ENCODE measurements around the gene RASA3.
A peak's percentile ranks its signal among the peaks of the same experiment; 100 is the strongest.

The RASA3 gene

DNA sequence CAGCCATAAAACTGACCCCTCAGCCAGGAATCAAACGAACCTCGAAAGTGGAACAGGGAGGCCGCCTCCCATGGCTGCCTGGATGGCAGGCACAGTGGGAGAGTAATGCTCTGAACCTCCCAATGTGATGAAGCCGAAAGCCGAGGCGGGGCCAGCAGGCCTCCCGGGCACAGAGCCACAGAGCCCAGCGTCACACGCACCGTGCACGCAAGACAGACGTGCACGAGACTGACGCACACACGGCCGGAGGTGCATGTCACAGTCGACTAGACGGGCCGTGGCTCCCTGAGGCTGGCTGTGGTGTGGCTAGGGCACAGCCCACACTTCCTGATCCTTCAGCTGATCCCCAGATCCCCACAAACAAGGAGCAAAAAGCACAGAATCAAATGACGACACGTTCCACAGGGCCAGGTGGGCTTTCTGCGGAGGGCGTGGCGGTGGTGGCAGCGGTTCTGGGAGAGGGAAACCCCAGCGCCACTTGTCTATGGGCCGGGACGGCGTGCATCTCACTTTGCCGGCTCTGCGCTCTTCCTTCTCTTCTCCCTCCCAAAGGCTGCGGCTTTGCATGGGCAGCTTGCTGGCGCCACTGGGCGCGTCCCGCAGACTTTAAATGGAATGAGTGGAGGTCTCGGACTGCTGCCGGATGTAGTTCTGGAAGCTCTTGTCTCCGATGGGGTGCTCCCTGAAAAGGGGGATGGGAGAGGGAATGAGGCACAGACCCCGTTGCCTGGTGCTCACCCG is 153.5 kb downstream of the RASA3 start:
- DNase-seq: no peak

DNA sequence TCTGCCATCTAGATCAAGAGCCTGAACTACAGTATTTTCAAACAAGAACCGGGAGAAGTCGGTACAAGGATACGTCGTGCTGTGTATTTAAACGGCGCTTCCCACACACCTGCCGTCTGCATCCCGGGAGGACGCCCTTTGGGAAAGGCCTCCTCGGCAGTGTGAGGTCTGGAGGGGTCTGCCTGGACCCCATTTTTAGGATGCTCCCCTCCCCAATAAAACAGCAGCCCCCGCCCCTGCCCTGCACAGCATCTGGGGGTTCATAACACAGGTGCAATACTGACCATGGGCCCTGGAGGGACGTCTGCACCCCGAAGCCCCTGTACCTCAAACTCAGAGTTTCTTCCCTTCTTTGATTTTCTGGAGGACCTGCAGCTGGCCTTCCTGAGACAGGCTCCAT is 154.4 kb downstream of the RASA3 start:
- no peak for DNase-seq

DNA sequence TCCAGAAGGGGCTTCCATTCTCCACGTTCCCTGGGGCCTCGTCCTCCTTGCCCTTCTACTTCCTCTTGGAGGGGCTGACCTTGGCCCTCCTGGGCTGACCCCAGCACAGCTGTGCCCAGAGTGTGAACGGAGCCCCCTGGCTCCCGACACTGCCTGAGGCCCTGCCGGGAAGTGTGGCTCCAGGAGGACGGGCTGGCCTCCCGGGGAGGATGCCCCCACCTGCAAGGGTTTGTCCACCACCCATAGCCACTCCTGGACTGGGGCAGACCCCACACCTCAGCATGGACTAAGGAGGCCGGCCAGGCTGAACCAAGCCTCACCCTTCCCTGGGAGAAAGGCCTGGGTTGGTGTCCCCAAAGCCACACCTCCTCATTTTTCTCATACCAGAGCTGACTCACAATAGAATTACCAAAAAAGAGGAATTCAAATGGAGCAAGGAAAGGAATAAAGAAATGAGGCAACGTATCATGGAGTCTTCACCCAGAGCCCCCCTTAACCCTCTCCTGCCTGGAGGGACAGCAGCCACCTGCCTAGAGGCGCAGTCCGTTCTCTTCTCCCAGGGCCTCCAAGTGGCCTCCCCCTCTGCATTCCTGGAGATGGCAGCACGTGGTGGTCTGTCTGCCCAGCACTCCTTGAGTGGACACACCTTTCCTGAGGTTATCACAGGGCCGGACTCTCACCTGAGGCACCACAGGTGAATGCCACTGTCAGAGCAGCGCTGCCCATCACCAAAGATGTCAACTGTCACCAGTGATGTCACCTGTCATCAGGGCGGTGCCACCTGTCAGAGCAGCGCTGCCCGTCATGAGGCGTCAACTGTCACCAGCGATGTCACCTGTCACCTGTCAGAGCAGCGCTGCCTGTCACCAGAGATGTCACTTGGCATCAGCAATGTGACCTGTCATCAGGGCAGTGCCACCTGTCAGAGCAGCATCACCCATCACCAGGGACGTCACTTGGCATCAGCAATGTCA is 155.4 kb downstream of the RASA3 start:
- DNase-seq: peak; percentile 87

DNA sequence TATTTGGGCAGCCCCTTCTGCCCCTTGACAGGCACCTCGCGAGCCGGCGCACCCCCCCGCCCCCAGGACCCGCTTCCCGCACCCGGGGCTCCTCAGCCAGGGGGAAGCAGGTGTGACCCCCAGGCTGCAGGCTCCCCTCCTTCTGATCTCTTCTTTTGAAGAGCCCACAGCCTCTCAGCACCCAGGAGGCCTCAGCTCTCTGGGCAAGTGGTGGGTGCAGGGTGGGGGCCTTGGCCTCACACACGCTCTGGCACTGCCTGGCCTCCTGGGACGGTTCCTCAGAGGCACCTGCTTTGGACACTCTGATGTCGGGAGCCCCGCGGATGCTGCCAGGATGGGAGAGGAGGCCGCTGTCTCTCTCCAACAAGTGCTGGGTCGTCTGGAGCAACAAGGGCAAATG is 157.0 kb downstream of the RASA3 start:
- no peak for DNase-seq

DNA sequence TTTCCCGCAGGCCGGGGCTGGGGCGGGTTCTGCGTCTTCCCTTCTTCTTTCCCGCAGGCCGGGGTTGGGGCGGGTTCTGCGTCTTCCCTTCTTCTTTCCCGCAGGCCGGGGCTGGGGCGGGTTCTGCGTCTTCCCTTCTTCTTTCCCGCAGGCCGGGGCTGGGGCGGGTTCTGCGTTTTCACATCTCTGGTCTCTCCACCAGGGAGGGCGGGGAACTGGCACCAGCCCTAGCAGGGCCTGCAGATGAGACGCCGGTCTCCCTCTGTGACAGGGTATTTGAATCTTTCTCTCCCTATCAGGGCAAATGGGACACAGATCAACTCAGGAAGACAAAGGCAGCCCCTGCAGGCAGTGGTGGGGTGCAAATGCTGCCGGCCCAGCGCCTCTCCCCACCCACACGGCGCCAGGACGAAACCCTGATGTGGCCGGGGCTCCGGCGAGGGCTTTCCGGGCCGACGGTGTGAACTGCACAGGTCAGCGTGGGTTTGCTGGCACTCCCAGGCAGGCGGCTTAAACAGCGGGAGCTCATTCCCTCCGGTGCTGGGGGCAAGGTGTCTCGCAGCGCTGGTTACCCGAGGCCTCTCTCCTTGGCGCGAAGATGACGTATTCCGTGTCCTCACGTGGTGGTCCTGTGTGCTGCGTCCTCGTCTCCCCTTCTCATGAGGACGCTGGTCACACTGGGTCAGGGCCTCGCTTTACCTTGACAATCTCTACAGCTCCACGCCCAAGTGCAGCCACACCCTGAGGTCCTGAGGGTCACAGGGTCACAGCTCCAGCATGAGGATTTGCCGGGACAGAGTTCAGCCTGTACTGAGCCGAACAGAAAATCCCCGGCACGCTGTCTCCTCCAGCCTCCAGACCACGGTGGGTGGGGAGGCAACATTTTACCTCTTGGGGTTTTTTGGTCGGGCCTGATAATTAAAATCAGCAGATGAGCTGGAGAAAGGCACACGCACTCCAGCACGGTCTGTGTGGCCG is 157.8 kb downstream of the RASA3 start:
- no peak for DNase-seq

DNA sequence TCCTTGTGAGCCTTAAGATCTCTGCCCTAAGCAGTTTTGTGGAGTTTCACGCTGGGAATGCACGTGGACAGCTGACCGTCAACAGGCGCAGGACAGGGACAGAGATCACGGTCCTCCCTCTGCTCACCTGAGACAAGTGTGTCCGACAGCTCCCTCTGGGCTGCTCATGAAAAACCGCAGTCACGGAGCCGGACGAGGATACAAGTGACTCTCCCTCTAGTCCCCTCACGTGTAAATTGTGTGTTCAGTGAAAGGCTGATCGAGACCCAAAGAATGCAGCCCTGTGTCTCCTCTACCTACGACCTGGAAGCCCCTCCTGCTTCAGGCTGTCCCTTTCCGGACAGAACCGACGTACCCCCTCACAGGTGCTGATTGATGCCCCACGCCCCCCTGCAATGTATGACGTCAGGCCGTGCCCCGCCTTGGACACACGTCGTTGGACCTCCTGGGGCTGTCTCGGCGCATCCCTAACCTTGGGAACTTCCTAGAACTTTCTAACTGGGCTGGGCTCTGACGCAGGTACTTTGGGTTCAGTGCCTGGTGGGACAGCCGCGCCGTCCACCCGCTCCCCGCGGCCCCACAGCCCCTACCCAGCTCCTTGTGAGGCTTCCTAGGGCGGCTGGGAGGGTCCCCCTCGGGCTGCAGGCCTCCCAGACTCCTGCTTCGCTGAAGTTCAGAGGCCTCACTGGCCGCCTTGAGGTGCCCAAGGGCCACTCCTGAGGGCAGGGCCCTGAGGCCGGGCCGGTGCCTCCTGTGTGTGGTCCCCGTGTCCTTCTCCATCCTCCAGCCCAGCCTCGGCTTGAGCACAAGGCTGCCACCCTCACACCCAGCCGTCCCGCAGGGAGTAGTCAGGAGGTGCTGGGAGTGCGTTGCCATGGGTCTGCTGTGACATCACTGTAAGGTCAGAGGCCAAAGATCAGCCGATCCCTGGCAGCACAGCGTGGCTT is 158.9 kb downstream of the RASA3 start, which contains the start of gene C13orf46:
TSS of gene C13orf46 (minus strand) at position 859 of the 947 bp plus-strand sequence. CDS start at position 780, 79 bp downstream.
- DNase-seq: no peak

DNA sequence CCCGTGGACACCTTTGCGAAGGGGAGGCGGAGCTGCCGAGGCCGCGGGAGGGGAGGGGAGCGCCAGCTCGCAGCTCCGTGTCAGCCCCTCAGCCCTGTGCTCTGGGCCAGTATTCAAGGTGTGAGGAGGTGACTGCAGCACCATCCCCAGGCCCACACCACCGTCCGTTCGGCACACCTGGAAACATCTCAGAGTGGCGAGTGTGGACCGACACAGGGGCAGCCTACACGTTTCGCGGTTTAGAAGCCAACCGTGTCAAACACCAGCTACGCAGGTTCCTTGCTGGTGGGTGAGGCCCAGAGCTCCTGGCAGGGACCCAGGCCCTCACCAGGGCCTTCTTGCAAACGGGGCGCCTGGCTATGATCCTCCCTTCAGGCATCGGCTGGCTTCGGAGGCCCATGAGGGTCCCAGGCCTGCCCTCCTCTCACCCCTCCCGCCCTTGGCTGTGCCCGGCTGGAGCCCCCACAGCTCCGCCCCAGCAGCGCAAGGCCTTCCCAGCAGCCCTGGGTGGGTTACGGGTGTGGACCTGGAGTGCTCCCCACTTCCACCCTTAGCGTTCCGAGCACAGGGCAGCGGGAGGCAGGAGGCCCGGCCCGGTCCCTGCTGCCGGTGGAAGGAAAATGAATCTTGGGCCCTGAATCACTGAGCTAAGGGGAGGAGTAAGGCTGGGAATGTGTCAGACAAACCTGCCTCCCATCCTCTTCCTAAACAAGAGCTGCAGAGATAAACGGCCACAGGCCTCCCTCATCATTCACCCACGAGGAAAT is 159.8 kb downstream of the RASA3 start:
- DNase-seq: no peak

DNA sequence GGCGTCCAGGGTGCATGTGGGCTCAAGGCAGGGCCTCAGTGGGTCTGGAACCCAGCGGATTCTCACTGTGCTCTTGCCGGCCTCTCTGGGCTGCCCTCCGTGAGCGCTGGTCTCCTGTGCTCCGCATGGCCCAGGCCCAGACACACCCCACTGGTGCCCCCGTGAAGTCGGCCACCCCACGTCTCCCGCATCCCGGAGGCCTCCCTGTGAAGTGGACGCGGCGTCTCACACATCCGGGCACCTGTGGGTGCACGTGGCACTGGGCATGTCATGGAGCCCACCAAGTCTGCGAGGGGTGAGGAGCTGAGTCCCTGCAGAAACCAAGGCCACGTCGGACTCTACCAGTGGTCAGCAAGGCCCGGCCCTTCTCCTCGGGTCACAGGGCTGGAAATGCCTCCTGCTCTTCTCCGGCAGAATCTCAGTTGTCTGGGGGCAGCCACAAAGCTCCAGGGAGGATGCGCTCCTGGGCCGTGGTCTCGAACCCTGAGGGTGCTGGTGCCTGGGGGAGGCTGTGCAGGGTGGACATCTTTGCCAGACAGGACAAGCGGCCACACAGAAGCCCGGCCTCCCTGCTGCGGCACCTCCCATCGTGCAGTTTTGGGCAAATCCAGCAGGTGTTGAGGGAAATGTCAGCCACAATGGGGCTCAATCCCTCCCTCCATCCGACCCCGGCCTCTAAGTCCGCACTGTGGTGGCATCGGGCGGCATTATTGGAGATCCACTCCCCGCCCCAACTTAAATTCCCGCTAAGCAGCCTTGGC is 160.8 kb downstream of the RASA3 start:
- DNase-seq: no peak

DNA sequence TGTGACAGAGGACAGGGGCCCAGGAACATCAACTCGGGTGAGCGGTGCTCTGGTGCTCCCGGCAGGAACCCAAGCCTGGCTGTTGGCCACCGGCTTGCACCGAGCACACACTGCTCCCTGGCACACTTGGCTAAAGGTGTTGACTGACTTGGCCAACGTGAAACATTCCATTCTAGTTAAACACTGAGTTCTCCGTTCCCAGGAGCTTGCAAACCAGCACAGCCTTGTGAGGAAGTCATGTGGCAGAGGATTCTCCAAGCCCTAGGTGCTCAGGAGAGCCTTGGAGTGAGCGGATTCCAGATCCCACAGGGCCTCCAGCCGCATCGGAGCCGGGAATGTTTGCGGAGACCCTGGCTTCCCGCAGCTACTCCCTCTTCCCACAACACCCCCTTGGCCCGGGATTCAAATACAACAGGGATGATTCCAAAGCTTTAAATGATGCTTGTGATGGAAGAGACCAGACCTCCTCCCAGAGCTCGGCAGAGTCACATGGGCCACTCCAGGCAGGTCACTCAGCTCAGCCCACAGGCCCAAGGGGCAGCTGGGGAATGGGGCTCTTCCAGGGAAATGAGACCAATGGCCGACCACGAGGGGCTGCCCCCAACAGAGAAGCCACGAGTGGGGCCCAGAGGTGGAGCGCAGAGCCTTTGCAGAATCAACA is 161.5 kb downstream of the RASA3 start:
- no peak for DNase-seq

DNA sequence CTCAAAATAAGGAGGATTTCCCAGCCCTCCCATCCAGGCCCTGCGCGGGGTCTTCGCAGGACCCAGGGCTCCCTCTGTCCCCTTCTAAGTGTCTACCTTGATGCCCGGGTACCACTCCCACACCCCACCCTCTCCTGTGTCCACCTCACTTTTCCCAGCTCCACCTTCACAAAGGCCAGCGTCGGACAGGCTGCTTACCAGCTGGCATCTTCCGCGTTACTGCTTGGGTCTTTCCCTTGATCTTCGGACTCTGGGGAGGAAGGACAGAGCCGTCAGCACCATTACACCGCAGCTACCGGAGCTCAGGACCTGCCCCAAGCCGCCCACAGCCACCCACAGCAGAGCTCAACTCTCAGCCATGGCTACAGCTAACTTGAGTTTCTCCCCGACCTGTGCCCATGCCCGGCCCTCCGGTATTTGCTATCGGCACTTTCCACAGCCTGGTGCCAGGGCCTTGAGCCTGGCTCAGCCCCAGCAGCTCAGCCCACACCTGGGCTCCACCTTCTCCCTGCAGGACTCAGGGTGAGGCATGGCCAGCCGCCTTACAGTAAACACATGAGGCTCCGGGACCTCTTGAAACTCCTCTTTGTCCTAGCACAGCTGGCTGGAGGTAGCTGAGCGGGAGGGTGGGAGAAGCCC is 162.3 kb downstream of the RASA3 start:
- DNase-seq: no peak

DNA sequence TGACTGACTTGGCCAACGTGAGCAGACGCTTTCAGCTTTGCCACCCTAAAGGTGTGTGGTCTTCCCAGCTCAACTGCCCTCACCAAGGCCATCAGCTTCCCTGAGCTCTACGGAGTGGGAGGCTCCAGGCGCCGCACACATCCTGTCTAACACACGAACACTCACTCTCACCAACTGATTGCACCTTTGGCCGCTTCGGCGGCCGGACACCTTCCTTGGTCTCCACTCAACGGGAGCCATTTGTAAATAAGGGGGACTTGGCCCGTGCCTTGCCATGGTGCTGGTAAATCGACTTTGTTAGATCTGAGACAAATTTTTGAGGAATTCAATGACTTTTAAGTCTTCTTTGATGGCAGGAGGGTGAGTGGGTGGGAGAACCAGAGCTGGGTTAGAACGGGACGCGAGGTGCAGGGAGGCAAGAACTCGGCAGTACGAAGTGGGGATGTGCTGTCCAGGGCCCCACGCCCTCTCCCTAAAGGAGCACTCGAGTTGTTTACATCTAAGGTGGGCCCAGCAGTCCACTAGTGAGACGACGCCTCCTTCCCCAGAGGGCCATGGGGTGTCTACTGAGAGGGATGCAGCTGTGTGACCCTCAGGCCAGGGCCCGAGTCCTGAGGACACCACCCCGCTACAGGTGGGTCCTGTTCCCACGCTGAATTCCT is 163.0 kb downstream of the RASA3 start:
- DNase-seq: no peak

DNA sequence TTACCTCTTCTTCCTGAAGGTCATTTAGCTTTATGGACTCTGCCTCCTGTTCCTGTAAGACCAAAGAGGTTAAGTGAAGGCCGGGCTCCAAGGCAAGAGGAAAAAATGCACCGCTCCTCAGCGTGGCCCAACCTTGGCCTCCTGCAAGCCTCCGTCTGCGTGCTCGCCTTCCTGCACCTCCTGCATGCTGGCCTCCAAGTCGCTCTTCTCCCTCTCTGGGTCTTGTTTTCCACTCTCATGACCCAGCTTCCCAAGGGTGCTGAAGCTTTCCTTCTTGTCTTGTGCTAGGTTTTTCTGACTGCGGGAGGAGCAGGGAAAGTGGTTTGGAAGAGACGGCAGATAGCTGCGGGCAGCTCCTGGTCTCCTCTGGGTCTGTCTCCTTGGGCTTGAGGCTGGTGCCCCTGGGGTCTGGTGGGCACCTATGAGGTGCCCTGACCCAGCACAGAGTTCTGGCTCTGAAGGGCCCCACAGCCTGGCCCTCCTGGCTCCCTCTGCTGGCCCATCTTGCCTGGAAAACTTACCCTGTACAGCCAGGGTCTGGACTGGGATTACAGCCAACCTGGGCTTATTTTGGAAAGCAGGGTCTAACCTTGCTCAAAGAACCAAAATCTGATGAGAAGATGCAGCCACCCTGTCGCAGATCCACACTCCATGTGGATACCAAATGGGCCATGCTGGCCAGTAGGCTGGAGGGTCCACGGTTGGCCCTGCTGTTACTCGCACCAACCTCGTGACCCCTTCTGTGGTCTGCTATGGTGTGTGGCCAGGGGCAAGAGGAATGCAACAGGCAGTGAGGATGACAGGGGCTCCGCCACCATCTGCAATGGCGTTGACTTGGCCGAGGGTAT is 163.7 kb downstream of the RASA3 start:
- no peak for DNase-seq

DNA sequence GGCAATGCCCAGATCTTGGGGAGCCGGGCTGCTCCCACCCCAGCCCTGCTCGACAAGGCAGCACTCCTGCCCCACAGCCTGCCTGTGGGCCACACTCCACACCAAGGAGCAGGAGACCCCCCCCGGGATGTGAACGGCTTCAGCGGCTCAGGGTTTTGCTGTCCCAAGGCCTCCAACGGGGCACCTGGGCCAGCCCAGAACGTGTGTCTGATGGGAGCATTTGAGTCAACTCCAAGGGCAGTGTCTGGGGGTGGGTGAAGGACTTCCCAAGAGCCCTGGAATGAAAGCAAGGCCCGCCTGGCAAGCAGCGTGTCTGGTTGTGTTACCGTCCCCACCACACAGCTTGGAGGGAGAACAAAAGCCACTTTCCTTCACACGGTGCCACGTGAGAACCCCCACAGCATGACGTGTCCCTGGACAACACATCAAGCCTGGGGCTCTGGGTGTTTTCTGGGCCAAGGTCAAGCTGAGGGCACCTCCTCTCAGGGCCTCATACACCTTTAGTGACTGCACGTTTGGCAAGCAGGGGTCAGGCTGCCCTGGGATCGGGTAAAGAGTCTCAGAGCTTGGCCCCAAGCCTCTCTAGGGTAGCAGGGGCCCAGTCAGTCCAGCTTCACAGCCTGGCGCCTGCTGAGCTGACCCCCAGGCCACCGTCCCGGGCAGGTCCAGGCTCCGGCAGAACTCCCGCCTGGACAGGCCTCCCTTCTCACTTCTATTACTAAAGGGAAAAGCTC is 164.5 kb downstream of the RASA3 start:
- no peak for DNase-seq

DNA sequence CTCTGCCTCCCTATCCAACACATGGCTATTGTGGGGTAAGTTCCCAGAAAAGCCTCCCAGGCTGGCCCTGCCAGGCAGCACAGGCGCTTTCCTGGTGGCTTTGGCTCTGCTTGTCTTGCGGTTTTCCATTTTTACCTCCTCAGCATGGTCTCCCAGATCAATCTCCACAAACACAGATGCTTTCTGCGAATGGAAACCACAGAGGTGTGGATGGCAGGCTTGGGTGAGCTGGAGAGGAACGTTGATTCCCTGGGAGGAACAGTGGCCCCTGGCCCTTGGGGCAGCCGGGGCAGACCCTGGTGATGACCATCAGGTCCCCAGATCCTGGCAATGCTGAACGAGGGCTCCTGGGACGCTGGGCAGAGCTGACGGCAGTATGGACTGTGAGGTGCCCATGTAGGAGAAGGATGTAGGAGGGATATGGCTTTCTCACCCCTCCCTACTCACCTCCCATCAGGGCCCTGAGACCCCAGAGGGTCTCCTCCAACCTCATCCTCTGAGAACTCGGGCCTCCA is 165.2 kb downstream of the RASA3 start:
- no peak for DNase-seq

DNA sequence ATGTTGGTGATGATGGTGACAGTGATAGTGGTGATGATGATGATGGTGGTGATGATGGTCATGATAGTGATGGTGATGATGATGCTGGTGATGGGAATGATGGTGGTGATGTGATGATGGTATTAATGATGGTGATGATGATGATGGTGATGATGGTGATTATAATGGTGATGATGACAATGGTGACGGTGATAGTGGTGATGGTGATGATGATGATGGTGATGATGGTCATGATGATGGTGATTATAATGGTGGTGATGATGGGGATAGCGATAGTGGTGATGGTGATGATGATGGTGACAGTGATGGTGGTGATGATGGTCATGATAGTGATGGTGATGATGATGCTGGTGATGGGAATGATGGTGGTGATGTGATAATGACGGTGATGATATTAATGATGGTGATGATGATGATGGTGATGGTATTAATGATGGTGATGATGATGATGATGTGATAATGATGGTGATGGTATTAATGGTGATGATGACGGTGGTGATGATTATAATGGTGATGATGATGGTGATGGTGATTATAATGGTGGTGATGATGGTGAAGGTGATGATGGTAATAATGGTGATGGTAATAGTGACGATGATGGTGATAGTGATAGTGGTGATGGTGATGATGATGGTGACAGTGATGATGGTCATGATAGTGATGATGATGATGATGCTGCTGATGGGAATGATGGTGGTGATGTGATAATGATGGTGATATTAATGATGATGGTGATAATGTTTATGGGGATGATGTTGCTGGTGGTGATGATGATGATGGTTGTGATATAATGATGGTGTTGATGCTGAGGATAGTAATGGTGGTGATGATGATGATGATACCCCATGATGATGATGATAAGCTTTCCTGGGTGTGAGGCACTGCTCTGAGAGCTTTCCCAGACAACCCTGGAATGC is 166.2 kb downstream of the RASA3 start:
- no peak for DNase-seq

All from fibroblast of skin of back (primary cell).